ENCODE data around the gene DNAJC30. TPM values are rescaled to one million over a fixed set of nuclear protein-coding genes. Genes with fewer than 3 reads are reported as not detected.

DNAJC30 gene
- total and polyA plus RNA-seq, 8 donors: 7.2 to 10.4 (median 9.9) TPM

DNA sequence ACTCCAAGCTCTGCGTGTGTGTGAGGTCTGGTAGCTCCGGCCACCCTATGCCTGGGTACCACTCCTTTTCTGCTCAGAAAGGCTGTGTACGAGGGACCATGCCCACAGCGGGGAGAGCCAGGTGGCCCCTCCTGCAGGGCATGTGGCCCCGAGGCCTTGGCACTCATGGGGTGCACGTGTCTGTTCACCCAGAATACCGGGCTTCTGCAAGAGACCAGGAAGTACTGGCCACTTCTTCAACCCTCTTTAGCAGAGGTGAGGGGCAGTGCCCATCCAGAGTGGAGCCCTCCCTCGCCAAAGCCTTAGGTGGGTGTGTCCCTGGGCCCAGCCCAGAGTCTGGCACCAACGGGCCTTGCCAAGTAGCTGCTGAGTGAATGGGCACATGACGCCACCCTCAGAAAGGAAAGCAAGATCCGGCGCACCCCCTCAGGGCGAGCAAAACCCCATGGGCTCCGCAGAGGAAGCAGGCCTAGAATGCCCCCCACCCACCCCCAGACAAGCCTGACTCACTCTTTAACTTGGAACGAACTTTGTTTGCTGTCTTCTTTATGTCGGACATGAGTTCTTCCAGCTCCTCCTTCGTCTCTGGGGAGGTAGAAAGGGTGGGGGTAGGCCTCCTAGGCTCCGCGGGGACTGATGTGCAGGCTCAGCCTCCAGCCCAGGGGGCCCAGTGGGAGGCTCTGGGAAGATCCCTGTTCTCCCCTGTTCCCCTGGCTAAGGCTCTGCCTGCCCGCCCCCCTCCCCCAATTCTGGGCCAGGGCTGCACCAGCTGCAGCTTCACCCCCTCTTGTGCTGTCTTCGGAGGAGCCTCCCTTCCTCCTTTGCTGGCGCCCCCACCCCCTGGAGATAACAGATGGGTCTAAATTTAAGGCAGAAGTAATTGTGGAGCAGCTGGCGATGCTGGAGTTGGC, 21.6 kb upstream of the DNAJC30 start:
- TF ChIP-seq, protein P1, sequence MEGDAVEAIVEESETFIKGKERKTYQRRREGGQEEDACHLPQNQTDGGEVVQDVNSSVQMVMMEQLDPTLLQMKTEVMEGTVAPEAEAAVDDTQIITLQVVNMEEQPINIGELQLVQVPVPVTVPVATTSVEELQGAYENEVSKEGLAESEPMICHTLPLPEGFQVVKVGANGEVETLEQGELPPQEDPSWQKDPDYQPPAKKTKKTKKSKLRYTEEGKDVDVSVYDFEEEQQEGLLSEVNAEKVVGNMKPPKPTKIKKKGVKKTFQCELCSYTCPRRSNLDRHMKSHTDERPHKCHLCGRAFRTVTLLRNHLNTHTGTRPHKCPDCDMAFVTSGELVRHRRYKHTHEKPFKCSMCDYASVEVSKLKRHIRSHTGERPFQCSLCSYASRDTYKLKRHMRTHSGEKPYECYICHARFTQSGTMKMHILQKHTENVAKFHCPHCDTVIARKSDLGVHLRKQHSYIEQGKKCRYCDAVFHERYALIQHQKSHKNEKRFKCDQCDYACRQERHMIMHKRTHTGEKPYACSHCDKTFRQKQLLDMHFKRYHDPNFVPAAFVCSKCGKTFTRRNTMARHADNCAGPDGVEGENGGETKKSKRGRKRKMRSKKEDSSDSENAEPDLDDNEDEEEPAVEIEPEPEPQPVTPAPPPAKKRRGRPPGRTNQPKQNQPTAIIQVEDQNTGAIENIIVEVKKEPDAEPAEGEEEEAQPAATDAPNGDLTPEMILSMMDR (IDR thresholded peaks at IDR 0.05): no peak
- H3K4me3 ChIP-seq: no peak overlapping the region
- intact Hi-C loops (cut with DNase I): no loop called here
- DNase-seq (peak in 1 of 4 donors; percentile 72), ATAC-seq (peak; percentile 81)
- peaks cover 0 to 32% of the 10 kb centered on the region in 2 donors for H3K36me3 ChIP-seq
- no peaks in the 10 kb centered on the region for H3K9me3 ChIP-seq
- H3K27me3 ChIP-seq: peaks cover 0 to 44% of the 10 kb centered on the region in 2 donors
- H3K4me1 ChIP-seq: peaks cover 2 to 9% of the 10 kb centered on the region in 2 donors
- H3K27ac ChIP-seq: no peak overlapping the region

GRCh38 chr7:73703757-73704639, 20.7 kb upstream of the DNAJC30 start:
- peaks cover 2 to 9% of the 10 kb centered on the region in 2 donors for H3K4me1 ChIP-seq
- H3K36me3 ChIP-seq: peaks cover 0 to 41% of the 10 kb centered on the region in 2 donors
- H3K4me3 ChIP-seq: no peak overlapping the region
- no peak overlapping the region for H3K27ac ChIP-seq
- ATAC-seq (peak; percentile 78), DNase-seq (peak in 1 of 4 donors; percentile 53)
- TF ChIP-seq, protein P1 (IDR thresholded peaks at IDR 0.05): no peak
- peaks cover 0 to 44% of the 10 kb centered on the region in 2 donors for H3K27me3 ChIP-seq
- intact Hi-C loops (cut with DNase I): no loop called here
- no peaks in the 10 kb centered on the region for H3K9me3 ChIP-seq

DNA sequence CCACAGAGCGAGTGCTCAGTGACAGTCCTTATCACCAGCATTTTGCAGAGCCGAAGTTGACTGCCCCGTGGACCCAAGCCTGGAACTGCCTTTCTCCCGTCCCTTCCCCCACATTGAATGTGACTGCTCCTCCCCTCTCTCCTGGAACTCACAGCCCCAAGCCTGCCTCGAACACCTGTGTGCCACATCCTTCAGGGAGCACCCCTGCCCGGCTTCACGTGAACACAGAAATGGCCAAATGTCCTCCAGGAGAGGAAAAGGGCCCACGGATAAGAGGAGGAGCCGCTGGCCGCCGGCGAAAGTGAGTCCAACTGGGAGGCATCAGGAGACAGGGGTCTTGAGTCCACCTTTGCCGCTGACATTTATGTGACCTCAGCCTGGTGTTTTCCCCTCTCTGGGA, 20.0 kb upstream of the DNAJC30 start:
- Histone ChIP-seq H3K36me3 (peaks cover 0 to 45% of the 10 kb centered on the region in 2 donors), H3K27ac (no peak overlapping the region), H3K9me3 (no peaks in the 10 kb centered on the region), H3K4me1 (peaks cover 2 to 9% of the 10 kb centered on the region in 2 donors), H3K27me3 (peaks cover 0 to 44% of the 10 kb centered on the region in 2 donors), H3K4me3 (no peak overlapping the region)
- intact Hi-C loops (cut with DNase I): no loop called here
- TF ChIP-seq, protein P1 (IDR thresholded peaks at IDR 0.05): no peak
- ATAC-seq: no peak
- DNase-seq: no peak

GRCh38 chr7:73702665-73703064, 19.4 kb upstream of the DNAJC30 start:
- ATAC-seq: no peak
- H3K36me3 ChIP-seq: peaks cover 0 to 51% of the 10 kb centered on the region in 2 donors
- intact Hi-C loops (cut with DNase I): no loop called here

More at GRCh38 chr7:73702665-73703064, 19.4 kb upstream of the DNAJC30 start:
- no peak for DNase-seq
- Histone ChIP-seq H3K4me1 (peaks cover 2 to 9% of the 10 kb centered on the region in 2 donors), H3K4me3 (no peak overlapping the region), H3K9me3 (no peaks in the 10 kb centered on the region), H3K27me3 (peaks cover 0 to 44% of the 10 kb centered on the region in 2 donors), H3K27ac (no peak overlapping the region)
- TF ChIP-seq, protein P1 (IDR thresholded peaks at IDR 0.05): no peak
